HG02973 (cell line): ENCODE results near the gene NFKBIZ.
"Not testable (repeated sequence)": the region's sequence is repeated elsewhere in the genome, so short reads cannot be mapped to it uniquely, and the experiment has no call there.

Source experiments
- ATAC-seq: cut with Tn5 transposase; IDR thresholded peaks from one replicate; pipeline ENCODE4 v1.9.1; 2021; ENCODE audit warnings: moderate library complexity; ENCODE audit not compliant: unreplicated experiment

NFKBIZ gene

DNA sequence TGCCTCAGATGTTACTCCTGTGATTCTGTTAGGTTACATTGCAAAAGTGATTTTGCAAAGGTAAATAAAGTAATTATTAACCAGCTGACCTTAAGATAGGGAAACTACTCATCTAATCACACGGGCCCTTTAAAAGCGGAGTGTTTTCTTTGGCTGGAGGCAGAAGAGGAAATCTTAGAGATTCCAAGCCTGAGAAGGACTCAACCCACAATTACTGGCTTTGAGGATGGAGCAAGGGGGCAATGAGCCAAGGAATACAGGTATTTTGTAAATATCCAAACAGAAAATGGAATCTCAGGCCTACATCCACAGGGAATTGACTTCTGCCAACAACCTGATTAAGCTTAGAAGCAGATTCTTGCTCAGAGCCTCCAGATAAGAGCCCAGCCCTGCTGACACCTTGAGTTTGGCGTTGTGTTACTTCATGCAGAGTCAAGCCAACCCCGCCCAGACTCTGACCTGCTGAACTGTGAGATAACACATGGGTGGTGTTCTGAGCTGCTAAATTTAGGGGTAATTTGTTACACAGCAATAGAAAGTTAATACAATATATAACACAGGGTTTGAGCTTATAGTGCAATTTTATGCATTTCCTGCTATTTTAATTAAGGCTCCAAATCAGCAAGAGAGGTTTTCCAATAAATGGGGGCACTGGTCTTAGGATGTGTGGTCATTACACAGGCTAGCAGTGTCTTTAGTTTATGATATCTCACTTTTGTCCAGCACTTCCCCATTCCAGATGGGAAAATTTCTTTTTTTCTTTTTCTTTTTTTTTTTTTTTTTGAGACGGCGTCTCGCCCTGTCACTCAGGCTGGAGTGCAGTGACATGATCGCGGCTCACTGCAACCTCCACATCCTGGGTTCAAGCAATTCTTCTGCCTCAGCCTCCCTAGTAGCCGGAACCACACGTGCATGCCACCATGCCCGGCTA is 19.5 kb downstream of the NFKBIZ start:
- ATAC-seq = no peak

DNA sequence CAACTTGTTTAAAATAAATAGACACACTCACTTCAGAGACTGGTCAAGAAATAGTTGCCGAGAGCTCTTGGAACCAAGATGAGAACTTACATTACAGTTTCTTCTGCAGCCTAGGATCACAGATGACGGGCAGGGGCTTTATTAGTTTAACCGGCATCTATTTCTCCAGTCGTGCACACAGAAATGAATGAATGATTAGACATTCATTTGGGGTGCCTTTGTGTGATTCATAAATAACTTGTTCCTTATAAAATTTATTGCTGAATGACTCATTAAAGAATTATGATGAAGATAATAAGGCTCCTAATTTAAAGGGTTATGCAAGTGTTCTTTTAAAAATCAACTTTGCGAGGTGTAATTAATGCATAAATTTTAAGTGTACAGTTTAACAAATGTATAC is 20.8 kb downstream of the NFKBIZ start:
- no peak for ATAC-seq

DNA sequence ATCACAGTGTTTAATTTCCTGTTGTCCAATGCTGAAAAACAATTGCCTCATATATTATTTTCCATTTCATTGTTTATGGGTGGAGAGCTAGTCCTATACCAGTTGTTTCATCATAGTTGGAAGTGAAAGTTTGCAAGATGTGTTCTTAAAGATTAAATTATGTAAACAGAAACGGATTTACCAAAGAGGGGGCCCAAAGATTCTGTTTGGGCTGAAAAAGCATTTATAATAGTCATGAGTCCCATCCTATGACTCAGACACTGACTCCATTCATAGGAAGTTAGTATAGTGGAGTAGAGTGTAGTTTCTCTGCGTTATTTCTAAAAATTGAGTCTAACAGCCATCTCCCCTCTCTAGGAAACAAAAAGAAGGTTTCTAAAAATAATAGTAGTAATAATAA is 24.3 kb downstream of the NFKBIZ start:
- ATAC-seq = no peak

DNA sequence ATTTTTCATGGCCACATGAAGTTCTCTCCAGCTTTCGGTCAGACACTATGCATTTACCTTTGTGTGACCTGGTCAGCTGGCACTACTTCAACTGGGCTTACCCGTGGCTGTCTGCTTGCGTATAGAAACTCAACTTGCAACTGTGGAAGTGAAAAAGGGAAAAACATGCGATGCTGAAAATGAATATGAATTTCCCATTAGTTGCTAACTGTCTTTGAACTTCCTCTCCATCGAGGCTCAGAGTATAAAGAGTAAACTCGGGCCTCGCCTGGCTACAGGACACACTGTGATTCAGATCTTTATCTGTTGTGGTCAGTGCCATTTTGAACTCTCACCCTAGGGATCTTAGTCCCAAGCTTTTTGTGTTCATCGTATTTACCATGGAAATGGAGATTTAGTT is 26.8 kb downstream of the NFKBIZ start:
- no peak for ATAC-seq

DNA sequence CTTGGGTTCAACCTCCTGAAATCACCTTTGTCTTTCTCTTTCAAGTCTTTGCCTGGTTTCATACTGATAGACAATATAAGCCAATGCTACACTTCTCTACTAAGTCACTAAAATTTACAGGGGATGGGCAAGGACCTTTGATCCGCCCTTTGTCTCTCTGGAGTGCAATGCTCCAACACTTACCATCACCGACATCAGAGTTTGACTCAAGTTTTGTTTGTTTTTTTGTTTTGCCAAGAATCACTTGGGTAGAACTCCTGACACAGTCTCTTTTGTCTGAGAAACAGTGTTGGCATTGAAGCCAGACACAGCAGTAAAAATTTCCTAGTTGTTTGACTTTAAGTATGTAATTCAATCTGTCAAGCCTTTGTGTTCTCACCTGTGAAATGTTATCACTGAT is 29.3 kb downstream of the NFKBIZ start:
- no peak for ATAC-seq

DNA sequence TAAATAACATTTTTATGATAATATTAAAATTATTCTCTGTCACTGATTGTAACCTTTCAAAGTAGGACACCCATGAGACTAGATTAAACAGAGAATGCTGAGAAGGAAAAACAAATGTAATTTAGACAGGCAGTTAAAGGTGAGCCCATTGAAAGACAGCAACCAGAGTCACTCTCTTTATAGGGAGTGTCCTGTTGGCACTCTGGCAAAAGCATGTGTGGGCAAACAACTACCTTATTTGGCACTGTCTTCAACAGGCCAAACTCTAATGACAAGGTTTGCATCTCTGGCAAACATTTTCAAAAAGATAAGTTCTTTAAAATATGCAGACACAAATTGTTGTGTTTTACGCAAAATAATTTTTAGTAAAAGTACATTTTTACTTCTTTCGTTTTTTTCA is 29.8 kb downstream of the NFKBIZ start:
- ATAC-seq = no peak

DNA sequence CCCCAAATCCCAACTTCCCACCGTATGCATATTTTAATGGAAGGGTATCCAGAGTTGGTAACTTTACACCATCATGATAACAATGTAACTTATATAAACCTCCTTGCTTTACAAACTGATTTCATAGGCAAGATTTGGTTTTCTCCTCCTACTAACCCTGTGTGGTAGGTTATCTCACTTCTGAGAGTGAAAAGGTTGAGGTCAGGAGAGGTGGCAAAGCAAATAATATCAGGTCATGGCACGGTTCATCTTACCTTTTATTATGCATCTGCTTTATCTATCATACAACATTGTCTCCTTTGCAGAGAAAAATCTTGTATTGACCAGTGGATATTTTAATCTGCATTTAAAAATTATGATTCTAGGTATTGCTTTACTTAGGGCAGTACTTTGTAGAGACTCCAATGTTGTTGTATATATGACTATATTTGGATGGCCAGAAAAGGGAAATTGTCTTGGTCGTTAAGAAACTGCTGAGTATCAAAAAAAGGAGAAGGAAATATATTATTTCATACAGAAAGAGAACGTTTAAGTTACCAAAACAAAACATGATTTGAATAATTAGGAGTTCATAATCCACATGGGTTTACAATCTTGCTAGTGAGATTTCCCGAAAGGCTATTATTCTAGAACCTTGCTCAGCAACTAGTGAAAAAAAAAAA is 30.4 kb downstream of the NFKBIZ start:
- no peak for ATAC-seq

DNA sequence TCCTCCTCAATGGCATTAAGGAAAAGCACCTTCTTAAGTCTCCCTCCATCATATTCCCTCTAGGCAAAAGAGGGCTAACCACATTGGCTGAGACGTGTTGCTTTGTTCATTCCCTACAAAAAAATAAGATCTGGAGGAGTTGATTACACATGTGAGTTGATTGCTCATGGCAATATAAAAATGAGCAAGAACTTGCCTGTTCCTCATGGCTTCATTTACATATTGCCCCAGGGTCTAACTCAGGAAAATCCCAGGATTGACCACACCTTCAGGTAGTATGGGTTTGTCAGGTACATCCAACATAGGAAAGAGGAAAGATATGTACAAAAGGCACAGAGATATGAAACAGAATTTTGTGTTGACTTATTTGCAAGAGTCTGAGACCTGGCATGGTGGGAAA is 35.5 kb downstream of the NFKBIZ start:
- no peak for ATAC-seq

DNA sequence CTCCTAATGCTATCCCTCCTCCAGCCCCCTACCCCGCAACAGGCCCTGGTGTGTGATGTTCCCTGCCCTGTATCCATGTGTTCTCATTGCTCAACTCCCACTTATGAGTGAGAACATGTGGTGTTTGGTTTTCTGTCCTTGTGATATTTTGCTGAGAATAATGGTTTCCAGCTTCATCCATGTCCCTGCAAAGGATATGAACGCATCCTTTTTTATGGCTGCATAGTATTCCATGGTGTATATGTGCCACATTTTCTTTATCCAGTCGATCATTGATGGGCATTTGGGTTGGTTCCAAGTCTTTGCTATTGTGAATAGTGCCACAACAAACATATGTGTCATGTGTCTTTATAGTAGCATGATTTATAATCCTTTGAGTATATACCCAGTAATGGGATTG is 36.3 kb downstream of the NFKBIZ start:
- not testable (repeated sequence) for ATAC-seq

DNA sequence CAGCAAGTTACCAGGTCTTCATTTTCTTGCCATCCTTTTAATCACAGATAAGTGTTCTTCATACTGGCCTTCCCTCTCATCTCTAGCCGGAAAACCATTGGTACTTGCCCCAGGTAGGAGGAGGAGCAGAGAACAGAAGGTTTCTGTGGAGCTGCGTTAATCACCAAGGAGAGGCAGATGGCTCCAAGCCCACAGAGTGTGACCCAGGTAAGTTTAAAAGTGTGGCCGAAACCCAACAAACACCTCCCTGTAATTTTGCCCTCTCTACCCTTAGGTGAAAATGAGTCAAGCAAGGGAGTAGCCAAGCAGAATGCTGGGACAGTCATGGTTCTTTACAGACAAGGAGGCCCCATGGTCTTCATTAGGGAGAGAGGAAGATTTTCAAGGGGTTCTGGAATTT is 37.3 kb downstream of the NFKBIZ start:
- ATAC-seq = no peak

DNA sequence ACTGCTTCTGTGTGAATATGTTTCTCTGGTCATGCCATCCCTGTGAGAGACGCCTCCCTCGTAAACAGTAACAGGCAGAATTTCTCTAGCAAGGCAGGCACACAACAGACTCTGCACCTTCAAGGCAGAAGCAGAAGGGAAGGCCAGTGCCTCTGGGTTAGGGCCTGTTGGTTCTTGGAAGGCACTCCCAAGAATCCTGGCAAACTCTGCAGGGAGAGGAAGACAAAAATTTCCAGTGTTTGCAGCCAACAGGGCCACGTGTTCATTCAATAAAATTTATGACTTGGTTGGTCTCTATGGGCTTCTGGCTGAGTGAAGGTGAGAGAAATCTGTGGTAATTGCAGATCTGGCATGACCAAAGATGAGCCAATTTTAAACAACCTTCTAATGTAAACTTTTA is 39.3 kb downstream of the NFKBIZ start:
- ATAC-seq = no peak

DNA sequence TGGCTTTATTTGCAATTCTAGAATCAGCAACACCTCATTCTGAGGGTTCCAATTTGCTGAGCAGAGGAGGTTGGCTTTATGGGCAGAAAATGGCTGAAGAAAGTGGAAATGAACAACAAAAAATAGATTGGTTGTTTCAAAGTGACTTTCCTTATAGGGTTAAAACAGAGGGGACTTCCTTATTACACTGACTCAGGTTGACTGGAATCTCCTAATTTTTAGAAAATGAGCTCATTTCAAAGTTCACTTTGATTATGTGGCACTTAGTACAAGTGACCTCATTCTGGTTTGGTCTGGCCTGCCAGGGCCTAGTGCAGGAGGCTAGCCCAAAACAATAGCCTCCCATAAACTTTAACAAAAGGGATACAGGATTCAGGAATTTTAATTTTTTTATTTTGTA is 41.4 kb downstream of the NFKBIZ start:
- ATAC-seq = peak; percentile 69

DNA sequence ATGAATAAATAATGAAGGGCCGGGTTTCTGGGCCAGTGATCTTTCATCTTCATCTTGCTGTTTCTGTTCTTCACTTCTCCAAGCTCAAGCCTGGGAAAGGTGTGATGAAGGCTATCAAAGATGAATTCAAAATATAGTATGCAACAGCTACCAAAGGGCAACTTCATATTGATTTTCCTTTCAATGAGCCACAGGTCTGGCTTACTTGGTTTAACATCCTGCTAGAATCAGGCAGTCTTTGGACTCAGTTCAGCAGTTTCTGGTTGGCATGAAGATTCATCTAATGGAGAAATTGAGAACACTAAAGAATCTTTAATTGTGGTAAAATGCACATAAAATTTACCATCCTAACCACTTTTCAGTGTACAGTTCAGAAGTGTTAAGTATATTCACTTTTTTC is 43.3 kb downstream of the NFKBIZ start:
- ATAC-seq = no peak

DNA sequence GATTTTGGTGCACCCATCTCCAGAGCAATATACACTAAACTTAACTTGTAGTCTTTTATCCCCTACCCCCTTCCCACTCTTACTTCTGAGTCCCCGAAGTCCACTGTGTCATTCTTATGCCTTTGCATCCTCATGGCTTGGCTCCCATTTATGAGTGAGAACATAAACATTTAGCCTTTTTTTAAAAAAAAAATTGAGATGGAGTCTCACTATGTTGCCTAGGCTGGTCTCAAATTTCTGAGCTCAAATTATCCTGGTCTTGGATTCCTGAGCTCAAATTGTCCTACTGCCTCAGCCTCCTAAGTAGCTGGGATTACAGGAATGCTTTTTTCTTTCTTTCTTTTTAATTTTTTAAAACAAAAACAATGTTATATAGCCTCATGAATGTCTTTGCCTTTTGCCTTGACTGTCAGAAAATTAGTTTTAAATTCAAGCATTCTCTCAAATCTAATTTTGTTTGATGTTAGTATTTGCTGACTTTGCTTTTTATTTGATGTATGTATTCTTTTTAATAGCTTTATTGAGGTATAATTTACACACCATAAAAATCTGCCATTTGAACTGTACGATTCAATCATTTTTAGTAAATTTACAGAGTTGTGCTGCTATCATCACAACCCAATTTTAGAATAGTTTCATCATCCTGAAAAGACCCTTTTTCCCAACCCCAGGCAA is 46.9 kb downstream of the NFKBIZ start:
- ATAC-seq = no peak

DNA sequence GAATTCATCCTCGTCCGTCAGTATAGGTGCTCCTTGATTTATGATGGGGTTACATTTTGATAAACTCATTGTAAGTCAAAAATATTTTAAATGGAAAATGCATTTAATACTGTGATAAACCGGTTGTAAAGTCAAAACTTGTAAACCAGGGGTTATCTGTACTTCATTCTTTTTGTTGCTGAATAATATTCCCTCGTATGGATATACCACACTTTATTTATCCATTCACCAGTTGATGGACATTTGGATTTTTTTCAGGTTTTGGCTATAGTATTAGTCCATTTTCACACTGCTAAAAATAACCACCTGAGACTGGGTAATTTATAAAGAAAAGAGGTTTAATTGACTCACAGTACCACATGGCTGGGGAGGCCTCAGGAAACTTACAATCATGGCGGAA is 47.7 kb downstream of the NFKBIZ start:
- no peak for ATAC-seq

DNA sequence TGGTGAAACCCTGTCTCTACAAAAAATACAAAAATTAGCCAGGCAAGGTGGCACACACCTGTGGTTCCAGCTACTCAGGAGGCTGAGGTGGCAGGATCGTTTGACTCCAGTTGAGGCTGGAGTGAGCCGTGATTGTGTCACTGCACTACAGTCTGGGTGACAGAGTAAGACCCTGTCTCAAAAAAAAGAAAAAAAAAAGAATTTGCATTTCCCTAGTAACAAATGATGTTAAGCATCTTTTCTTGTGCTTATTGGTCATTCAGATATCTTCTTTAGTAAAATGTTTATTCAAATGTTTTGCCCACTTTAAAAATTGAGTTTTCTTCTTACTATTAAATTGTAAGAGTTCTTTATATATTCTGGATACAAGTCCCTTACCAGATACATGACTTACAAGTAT is 48.7 kb downstream of the NFKBIZ start:
- ATAC-seq = no peak

DNA sequence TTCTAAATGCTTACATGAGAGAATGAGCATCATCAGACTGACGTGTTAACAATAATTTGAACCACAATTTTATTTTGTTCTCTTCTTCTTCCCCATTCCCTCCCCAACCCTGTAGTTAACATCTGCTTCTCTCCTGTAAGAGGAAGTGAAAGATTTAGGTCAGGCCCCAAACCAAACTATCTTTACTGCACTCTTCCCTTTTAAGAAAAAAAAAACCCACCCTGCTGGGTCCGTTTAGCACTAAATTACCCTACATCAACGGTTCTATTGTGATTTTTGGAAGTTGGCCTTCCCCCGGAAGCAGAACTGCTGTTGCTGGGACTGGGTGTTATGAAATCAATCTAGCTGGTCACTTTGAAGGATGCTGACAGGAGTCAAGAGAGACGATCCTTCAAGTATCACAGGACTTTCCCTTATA is 49.4 kb downstream of the NFKBIZ start:
- peak; percentile 85 for ATAC-seq

DNA sequence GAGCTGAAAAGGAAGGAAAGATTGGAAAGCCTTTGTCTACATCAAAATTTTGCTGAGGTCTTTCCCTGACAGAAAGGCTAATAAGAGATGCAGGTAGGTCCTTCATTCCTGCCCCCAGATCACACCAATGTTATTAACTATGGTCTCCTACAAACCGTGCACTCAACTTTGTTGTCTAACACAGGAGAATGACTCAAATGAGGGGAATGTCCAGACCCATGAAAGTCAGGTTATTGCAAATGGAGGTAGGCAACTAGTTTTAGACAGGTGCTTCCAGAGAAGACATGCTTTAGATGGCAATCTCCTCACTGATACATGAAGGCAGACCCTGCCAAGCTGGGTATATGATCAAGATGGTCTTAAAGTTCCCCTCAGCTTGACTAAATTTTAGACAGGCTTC is 51.0 kb downstream of the NFKBIZ start:
- ATAC-seq = no peak

DNA sequence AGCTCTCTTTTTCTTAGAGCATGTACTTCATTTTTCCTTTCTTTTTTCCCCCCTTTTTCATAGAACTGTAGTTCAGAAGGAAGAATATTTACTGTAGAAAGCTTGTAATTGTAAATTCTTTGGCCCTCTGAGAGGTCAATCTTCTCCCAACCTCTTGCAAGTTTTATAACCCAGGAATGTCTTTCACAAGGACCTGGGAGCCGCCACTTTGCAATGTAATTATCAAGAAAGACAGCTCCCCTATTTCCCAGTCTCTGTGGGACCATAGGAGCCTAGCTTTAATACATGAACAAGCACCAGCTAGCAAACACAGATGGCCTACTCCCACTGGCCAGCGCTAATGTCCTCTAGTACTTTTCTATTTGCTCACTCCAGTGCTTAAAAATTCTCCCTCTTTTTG is 51.4 kb downstream of the NFKBIZ start:
- ATAC-seq = no peak

DNA sequence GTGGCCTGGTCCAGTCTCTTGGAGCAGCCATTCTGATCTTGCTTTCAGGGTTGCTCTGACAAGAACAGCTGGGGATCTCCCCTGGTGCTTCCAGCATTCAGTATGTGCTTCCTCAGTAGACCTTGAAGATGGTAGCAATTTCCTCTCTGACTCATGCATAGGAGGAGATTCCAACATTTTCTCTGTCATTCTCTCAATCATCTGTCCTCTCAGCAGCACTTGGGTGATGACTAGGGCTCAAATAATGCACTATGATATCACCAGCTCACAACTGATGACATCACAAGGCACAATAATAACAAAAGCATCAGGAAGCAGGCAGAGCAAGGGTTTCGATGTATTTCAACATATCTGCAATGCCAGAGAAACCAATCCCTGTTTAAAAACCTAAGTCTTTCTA is 52.7 kb downstream of the NFKBIZ start:
- peak; percentile 41 for ATAC-seq

DNA sequence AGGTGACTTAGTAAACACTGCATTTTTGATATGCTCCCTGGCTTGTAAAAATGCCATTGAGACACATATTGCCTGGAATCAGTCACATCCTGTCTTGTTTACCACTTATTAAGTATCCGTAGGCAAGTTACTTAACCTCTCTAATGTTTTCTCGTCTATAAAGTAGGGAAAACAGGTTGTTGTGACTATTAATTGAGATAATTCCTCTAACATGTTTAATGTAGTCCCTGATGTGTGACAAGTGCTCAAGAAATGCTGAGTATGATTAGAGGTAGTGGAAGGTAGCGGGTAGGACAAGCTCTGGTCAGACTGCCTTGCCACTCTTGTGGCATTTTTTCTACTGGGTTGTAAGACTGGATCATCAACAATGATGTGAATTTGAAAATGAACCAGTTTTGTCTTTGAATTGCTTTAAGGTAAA is 54.1 kb downstream of the NFKBIZ start:
- ATAC-seq = no peak

DNA sequence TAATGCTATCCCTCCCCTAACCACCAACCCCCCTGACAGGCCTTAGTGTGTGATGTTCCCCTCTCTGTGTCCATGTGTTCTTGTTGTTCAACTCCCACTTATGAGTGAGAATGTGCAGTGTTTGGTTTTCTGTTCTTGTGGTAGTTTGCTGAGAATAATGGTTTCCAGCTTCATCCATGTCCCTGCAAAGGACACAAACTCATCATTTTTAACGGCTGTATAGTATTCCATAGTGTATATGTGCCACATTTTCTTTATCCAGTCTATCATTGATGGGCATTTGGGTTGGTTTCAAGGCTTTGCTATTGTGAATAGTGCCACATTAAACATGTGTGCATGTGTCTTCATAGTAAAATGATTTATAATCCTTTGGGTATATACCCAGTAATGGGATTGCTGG is 56.3 kb downstream of the NFKBIZ start:
- not testable (repeated sequence) for ATAC-seq
